Measurements from ENCODE around the gene NRARP. TPM values are rescaled to one million over a fixed set of nuclear protein-coding genes. Genes with fewer than 3 reads are reported as not detected.

The NRARP gene
- total RNA-seq, 6 experiments from 2014 or later, result 0.57 to 2.3 (median 0.98) TPM

DNA sequence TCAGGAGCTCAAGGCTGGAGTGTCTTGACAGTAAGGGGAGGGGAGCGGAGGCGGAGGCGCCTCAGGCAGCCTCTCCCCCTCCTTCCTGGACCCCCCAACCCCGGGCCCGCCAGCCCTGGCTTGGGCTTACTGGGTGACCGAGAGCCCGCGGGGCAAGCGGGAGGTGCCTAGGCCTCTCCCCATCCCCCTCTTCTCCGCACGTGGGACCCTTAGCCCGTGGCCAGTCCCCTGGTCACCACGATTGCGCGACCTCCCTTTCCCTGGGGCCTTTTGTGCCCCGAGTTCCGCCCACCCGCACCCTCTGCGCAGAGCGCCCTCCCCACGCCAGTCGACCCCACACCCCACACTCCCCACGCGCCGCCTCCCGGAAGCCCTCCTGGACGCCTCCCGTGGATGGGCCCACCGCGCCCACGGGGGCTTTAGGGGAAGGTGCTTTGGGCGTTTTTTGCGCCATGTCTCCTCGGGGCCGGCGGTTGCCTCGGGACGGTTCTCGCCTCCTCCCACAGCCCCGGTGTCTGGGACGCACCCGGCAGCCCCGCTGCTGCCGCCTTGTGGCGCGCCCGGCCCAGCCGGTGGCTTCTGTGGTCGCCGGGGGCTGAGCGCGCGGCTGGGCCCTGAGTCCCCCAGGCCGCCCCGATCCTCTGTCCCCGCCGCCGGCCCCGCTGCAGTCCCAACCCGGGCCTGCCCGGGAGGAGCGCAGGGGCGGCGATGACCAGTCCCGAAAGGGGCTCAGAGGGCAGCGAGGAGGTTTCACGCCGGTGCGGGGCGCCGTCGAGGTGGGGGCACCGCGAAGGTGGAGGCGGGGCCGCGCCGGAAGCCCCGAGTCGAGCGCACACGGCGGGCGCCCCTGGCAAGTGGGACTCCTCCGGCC, 21.4 kb downstream of the NRARP start:
- H3K9me3 ChIP-seq, result no peaks in the 10 kb centered on the region
- H3K27ac ChIP-seq, result no peak overlapping the region
- no peaks in the 10 kb centered on the region for H3K27me3 ChIP-seq
- ATAC-seq (no peak), DNase-seq (peak; percentile 30 to 59 (median 47))
- no peaks in the 10 kb centered on the region for H3K36me3 ChIP-seq
- no peak for TF ChIP-seq POLR2A (IDR thresholded peaks at IDR 0.05)
- TF ChIP-seq, protein P1, sequence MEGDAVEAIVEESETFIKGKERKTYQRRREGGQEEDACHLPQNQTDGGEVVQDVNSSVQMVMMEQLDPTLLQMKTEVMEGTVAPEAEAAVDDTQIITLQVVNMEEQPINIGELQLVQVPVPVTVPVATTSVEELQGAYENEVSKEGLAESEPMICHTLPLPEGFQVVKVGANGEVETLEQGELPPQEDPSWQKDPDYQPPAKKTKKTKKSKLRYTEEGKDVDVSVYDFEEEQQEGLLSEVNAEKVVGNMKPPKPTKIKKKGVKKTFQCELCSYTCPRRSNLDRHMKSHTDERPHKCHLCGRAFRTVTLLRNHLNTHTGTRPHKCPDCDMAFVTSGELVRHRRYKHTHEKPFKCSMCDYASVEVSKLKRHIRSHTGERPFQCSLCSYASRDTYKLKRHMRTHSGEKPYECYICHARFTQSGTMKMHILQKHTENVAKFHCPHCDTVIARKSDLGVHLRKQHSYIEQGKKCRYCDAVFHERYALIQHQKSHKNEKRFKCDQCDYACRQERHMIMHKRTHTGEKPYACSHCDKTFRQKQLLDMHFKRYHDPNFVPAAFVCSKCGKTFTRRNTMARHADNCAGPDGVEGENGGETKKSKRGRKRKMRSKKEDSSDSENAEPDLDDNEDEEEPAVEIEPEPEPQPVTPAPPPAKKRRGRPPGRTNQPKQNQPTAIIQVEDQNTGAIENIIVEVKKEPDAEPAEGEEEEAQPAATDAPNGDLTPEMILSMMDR (IDR thresholded peaks at IDR 0.05), result peak in 3 of 4 donors; percentile 25 to 45 (median 31)
- no CpG with 5 or more reads among the region's 85 CpGs for WGBS (ENCODE audit: insufficient coverage, low coverage, low lambda C conversion rate, missing lambda C conversion rate)
- intact Hi-C loops (cut with DNase I), result no loop called here
- no peaks in the 10 kb centered on the region for H3K4me1 ChIP-seq
- no peak overlapping the region for H3K4me3 ChIP-seq

DNA sequence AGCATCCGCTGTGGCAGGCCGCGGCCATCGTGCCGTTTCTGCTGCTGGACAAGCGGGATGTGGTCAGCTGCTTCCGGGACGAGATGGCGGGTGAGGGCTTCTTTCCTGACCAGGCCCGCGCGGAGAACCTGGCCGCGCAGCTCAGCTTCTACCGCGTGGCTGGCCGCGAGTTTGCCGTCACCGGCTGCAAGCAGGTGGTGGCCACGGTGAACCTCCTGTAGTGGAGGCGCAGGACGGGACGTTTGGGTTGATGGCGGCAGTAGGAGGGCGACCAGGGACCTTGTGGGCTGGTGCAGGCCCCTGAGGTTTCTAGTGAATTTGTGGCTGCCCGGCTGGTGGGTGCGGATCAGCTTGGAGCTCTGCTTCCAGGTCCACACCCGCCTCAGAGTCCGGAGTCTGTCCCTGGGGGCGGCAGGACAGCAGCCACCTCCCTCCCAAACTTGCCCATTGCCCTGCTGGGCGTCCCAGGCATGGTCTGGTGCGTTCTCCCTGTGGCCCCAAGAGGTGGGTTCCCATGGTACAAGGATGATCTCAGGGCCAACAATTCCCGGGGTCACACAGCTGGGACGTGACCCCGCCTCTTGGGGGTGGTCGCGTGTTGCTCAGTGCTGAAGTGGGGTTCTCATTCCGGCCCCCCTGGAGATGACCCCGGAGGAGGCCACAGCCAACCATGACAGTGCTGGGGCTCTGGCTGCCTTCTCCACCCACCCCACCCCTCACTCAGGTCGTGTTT, 22.2 kb downstream of the NRARP start:
- TF ChIP-seq POLR2A (IDR thresholded peaks at IDR 0.05), result no peak
- Histone ChIP-seq H3K4me1 (no peaks in the 10 kb centered on the region), H3K9me3 (no peaks in the 10 kb centered on the region), H3K4me3 (no peak overlapping the region), H3K36me3 (no peaks in the 10 kb centered on the region), H3K27me3 (no peaks in the 10 kb centered on the region), H3K27ac (no peak overlapping the region)
- intact Hi-C loops (cut with DNase I), result no loop called here
- DNase-seq, result peak in 1 of 3 donors; percentile 56
- no peak for ATAC-seq
- WGBS (ENCODE audit: insufficient coverage, low coverage, low lambda C conversion rate, missing lambda C conversion rate), result 96% methylated on average over 11 of the region's 41 CpGs

DNA sequence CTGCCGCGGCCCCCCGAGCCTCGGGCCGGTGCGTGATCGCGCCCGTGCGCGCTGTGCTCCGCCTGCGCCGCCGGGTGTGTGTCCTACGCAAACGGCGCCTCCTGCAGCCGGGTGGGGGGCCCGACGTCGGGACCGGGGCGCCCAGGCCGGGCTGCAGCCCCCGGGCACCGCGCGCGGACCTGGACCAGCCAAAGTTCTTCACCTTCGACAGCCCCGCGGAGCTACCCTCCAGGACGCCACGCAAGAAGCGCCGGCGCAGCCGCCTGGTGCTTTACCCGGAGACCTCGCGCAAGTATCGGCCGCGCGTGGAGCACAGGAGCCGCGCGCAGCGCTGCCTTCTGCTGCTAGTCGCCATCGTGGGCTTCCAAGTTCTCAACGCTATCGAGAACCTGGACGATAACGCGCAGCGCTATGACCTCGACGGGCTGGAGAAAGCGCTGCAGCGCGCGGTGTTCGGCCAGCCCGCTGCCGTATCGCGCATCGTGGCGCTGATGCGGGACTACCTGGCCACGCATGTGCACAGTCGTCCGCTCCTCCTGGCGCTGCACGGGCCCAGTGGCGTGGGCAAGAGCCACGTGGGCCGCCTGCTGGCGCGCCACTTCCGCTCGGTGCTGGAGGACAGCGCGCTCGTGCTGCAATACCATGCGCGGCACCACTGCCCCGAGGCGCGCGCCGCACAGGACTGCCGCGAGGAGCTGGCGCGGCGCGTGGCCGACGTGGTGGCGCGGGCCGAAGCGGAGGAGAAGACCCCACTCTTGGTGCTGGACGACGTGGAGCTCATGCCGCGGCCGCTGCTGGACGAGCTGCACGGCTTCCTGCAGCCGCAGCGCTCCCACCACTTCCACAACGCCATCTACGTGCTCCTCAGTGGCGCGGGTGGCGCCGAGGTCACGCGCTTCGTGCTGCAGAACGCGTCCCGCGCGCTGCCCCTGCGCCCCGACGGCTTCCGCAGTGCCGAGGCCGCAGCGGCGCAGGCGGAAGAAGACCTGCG, 23.1 kb downstream of the NRARP start:
- Histone ChIP-seq H3K36me3 (no peaks in the 10 kb centered on the region), H3K4me1 (no peaks in the 10 kb centered on the region), H3K9me3 (no peaks in the 10 kb centered on the region), H3K27ac (no peak overlapping the region), H3K4me3 (peak overlapping the region; percentile 39 to 57 (median 49)), H3K27me3 (no peaks in the 10 kb centered on the region)
- peak in 1 of 3 donors; percentile 52 for DNase-seq
- ATAC-seq, result no peak
- intact Hi-C loops (cut with DNase I), result no loop called here
- no peak for TF ChIP-seq POLR2A (IDR thresholded peaks at IDR 0.05)
- TF ChIP-seq, protein P1 (IDR thresholded peaks at IDR 0.05), result no peak
- WGBS (ENCODE audit: insufficient coverage, low coverage, low lambda C conversion rate, missing lambda C conversion rate), result 98% methylated on average over 13 of the region's 139 CpGs

DNA sequence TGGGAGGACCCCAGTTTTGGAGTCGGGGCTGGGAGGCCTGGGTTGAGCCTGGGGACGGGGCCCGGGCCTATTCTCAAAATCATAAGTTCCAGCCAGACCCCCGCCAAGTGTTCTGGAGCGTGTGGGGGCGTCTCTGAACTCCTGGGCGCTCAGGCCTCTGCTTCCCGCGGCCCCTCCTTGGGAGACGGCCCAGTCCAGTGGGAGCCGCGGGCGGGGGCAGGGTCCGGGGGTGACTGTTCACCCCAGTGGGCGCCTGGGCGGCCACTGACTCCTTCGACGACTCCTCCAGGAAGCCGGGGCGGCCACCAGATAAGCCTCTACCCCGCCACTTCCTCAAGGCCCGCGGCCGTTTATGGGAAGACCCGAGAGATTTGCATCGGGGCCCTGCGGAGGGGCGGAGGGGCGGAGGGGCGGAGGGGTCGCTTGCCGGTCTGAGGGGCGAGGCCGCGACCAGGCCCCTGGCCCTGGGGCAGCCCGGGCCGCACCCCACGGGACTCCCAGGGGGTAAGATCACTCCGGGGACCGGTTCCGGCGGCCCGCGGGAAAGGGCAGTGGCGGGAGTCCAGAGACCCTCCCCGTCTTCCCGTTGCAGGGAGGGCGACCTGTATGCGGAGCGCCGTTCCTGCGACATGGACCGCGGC, 23.9 kb downstream of the NRARP start:
- TF ChIP-seq, protein P1 (IDR thresholded peaks at IDR 0.05), result no peak
- no peak for TF ChIP-seq POLR2A (IDR thresholded peaks at IDR 0.05)
- DNase-seq (peak; percentile 58 to 67 (median 59)), ATAC-seq (peak; percentile 4 to 38 (median 16))
- H3K27me3 ChIP-seq, result no peaks in the 10 kb centered on the region
- no peaks in the 10 kb centered on the region for H3K36me3 ChIP-seq
- H3K27ac ChIP-seq, result peak overlapping the region; percentile 70 to 95 (median 74)
- no CpG with 5 or more reads among the region's 54 CpGs for WGBS (ENCODE audit: insufficient coverage, low coverage, low lambda C conversion rate, missing lambda C conversion rate)
- peak overlapping the region; percentile 39 to 57 (median 49) for H3K4me3 ChIP-seq
- intact Hi-C loops (cut with DNase I), result no loop called here
- no peaks in the 10 kb centered on the region for H3K9me3 ChIP-seq
- H3K4me1 ChIP-seq, result peaks cover 0 to 5% (median 0%) of the 10 kb centered on the region in 4 donors
